GM12878 (cell line): ENCODE measurements around the gene PLXNA4. TPM values are rescaled to one million over a fixed set of nuclear protein-coding genes. Genes with fewer than 3 reads are reported as not detected.

ENCODE experiments used
- ATAC-seq: fragments of 200-7000 bp; cut with Tn5 transposase; 3 replicates; pipeline ENCODE4 v1.9.1; 2020; ENCODE audit warnings: mild to moderate bottlenecking, moderate library complexity
- BruUV-seq: library from RNA; stranded (reverse); fragments of 400-500 nt; replicated peaks from 2 replicates; lab custom pipeline; 2021; lab: Mats Ljungman, UMichigan
- CTCF ChIA-PET: fragments of 300-600 bp; sonication (Branson Sonifier 250); formaldehyde crosslinking; extraction: SDS; loops from one replicate; lab custom pipeline; 2021; ENCODE audit warnings: inconsistent platforms; lab: Yijun Ruan, JAX
- POLR2A ChIA-PET: fragments of 350-600 bp; formaldehyde crosslinking; extraction: SDS; loops from one replicate; lab custom pipeline; 2021; ENCODE audit warnings: inconsistent platforms; lab: Charles Lee
- RAD21 ChIA-PET: fragments of 300-600 bp; sonication (Branson Sonifier 250); formaldehyde crosslinking; loops from one replicate; lab custom pipeline; 2023; ENCODE audit warnings: antibody characterized with exemption; ENCODE audit not compliant: unreplicated experiment; lab: Charles Lee
- SMC1A ChIA-PET: fragments of 300-600 bp; sonication (Branson Sonifier 250); formaldehyde crosslinking; loops from one replicate; lab custom pipeline; 2023; ENCODE audit not compliant: unreplicated experiment, uncharacterized antibody; lab: Charles Lee
- DNase-seq: peaks from one replicate; pipeline ENCODE4 v3.0.0-alpha.2; 2011; ENCODE audit warnings: low read depth, low spot score
- FAIRE-seq: peaks from 3 replicates; lab custom pipeline; 2011; peaks lifted over from hg19 to GRCh38; lab: Jason Lieb, UNC
- H2AFZ ChIP-seq: 2 replicates; pipeline ENCODE4 v1.6.0; 2011; ENCODE audit warnings: low read depth, low read length, control low read depth; ENCODE audit not compliant: control insufficient read depth
- H3K27ac ChIP-seq: 2 replicates; pipeline ENCODE4 v1.5.1; 2011; ENCODE audit warnings: control low read depth; ENCODE audit not compliant: control insufficient read depth, insufficient read depth
- H3K27me3 ChIP-seq, 2 experiments: replicated peaks in 1 of 2; 2 replicates each; pipeline versions ENCODE4 v1.6.0 to v1.6.1; 2011; ENCODE audit warnings: low read length in 1 of 2; ENCODE audit not compliant: control insufficient read depth in 2 of 2, insufficient read depth in 2 of 2
- H3K36me3 ChIP-seq, 2 experiments: 2 replicates each; pipeline ENCODE4 v1.5.1; 2011; ENCODE audit warnings: low read length in 1 of 2; ENCODE audit not compliant: control insufficient read depth in 2 of 2, insufficient read depth in 2 of 2
- H3K4me1 ChIP-seq: 2 replicates; pipeline ENCODE4 v1.6.1; 2011; ENCODE audit warnings: mild to moderate bottlenecking, low read length, moderate library complexity, mixed read lengths; ENCODE audit not compliant: control insufficient read depth, insufficient read depth
- H3K4me2 ChIP-seq: 2 replicates; pipeline ENCODE4 v1.6.0; 2011; ENCODE audit warnings: control low read depth; ENCODE audit not compliant: control insufficient read depth, insufficient read depth
- H3K4me3 ChIP-seq: fragments of 200-600 bp; sonication (generic); 2 replicates; pipeline ENCODE4 v1.5.1; 2016
- H3K79me2 ChIP-seq: 2 replicates; pipeline ENCODE4 v1.6.0; 2011; ENCODE audit warnings: low read length; ENCODE audit not compliant: control insufficient read depth, insufficient read depth
- H3K9ac ChIP-seq: 2 replicates; pipeline ENCODE4 v1.8.0; 2011; ENCODE audit warnings: low read length, control low read depth, mixed read lengths; ENCODE audit not compliant: control insufficient read depth, insufficient read depth
- H3K9me3 ChIP-seq: replicated peaks from 3 replicates; pipeline ENCODE4 v1.5.1; 2011; ENCODE audit warnings: mild to moderate bottlenecking, low read length; ENCODE audit not compliant: control insufficient read depth, insufficient read depth
- H4K20me1 ChIP-seq: 2 replicates; pipeline ENCODE4 v1.6.0; 2011; ENCODE audit not compliant: control insufficient read depth, insufficient read depth
- ESRRA ChIP-seq: IDR thresholded peaks from 2 replicates; pipeline ENCODE4 v1.6.1; 2012; ENCODE audit warnings: mild to moderate bottlenecking, low read length, improper control_type of control experiment
- FOS ChIP-seq: IDR thresholded peaks from 3 replicates; pipeline ENCODE4 v1.6.1; 2011; ENCODE audit warnings: borderline replicate concordance; ENCODE audit not compliant: insufficient read length; ENCODE audit errors: extremely low read depth
- MEF2A ChIP-seq: IDR thresholded peaks from 2 replicates; pipeline ENCODE4 v1.6.1; 2011; ENCODE audit warnings: low read depth, mild to moderate bottlenecking, low read length, moderate library complexity; ENCODE audit not compliant: insufficient read depth
- PAX8 ChIP-seq: fragments of 450-650 bp; IDR thresholded peaks from 2 replicates; pipeline ENCODE4 v1.6.1; 2017; ENCODE audit warnings: mild to moderate bottlenecking, moderate library complexity
- SPI1 ChIP-seq: IDR thresholded peaks from 2 replicates; pipeline ENCODE4 v1.6.1; 2011; ENCODE audit warnings: low read depth, mild to moderate bottlenecking, low read length, moderate library complexity, borderline replicate concordance; ENCODE audit not compliant: insufficient read depth
- ZNF207 ChIP-seq: fragments of 450-650 bp; IDR thresholded peaks from 2 replicates; pipeline ENCODE4 v1.6.1; 2014; ENCODE audit warnings: antibody characterized with exemption, mild to moderate bottlenecking, borderline replicate concordance
- ZNF24 ChIP-seq: fragments of 450-650 bp; IDR thresholded peaks from 2 replicates; pipeline ENCODE4 v1.6.1; 2017; ENCODE audit warnings: antibody characterized with exemption, mild to moderate bottlenecking
- WGBS: methylation state at CpG from one replicate; pipeline ENCODE4 v1.1.6; 2016; ENCODE audit warnings: low lambda C conversion rate; ENCODE audit not compliant: insufficient replicate concordance, insufficient coverage; ENCODE audit errors: missing lambda C conversion rate; 5-methylcytosine and 5-hydroxymethylcytosine counted together
- in situ Hi-C: fragments of 300-500 bp; cut with MboI; formaldehyde crosslinking; loops from 9 replicates; pipeline ENCODE4 v1.14.3; 2018; ENCODE audit warnings: mixed read lengths
- intact Hi-C: fragments of 100-400 bp; cut with micrococcal nuclease; formaldehyde crosslinking; loops from one replicate; pipeline ENCODE4 v1.14.2; 2022; ENCODE audit not compliant: unreplicated experiment
- polyA plus RNA-seq, 11 experiments: library from polyadenylated mRNA; depleted of rRNA in 4 of 11; unstranded in 6 of 11; stranded (reverse) in 5 of 11; fragments of >200 nt; fragmentation: Nextera tagmentation in 4 of 11; fragmentation: Illumina TruSeq in 1 of 11; extraction: Ambion mirVana in 4 of 11; extraction: Trizol in 1 of 11; gene quantifications; 1 replicate in 1 of 11; 2 replicates in 10 of 11; pipeline versions ENCODE4 v1.2.1 to v1.2.3, GENCODE V29; 2011 to 2016; ENCODE audit warnings: inconsistent platforms in 2 of 11, missing spikeins in 2 of 11, low read depth in 1 of 11
- total RNA-seq, 4 experiments: library from RNA; depleted of rRNA in 3 of 4; stranded (reverse); fragments of >200 nt in 3 of 4; fragmentation: Illumina TruSeq in 1 of 4; extraction: Trizol in 1 of 4; gene quantifications; 2 replicates each; pipeline versions ENCODE4 v1.2.1 to v1.2.3, GENCODE V29; 2013 to 2021

PLXNA4 gene
- total and polyA plus RNA-seq, 10 of the 15 experiments (the other 5 are each of a cell fraction or from before 2014, with no cell fraction given): 0.03 TPM; not detected in 9

DNA sequence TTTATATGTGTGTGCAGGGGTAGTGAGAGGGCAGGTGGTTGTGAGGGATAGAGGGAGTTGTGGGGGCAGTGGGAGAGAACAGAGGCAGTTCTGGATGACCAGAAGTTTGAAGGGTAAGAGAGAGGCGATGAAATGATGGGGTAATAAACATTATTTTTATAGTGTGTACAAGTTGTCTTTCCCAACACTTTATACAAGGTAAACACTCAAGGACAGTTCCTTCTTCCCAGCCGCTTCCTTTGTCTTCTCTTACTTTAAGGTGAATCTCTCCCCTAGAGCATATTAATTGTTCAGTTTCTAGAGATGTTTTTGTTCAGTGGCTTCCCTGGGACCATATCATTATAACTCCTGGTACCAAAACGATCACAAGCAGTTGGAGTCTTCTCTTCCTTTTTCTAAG lies 475.8 kb downstream of the PLXNA4 start:
- no peak for ATAC-seq
- H3K4me3 ChIP-seq: no peak overlapping the region
- H3K27ac ChIP-seq: no peak overlapping the region
- no peak for DNase-seq
- no peak overlapping the region for H3K9ac ChIP-seq
- WGBS: 5% methylated on average over 3 of the region's 3 CpGs
- no peak for TF ChIP-seq PAX8
- no peak for TF ChIP-seq ZNF24
- TF ChIP-seq ESRRA: no peak
- TF ChIP-seq FOS: no peak
- TF ChIP-seq, all 136 proteins: peak for 0
- H3K4me2 ChIP-seq: no peak overlapping the region
- no peaks in the 10 kb centered on the region for H4K20me1 ChIP-seq
- intact Hi-C loops (no loop called here), in situ Hi-C loops (no loop called here)
- no peak overlapping the region for H2AFZ ChIP-seq
- no peaks in the 10 kb centered on the region for H3K4me1 ChIP-seq
- no TSS peak for BruUV-seq
- ChIA-PET RAD21 (no interaction called here), CTCF (no interaction called here), POLR2A (no interaction called here), SMC1A (no interaction called here)
- FAIRE-seq: no peak
- no peaks in the 10 kb centered on the region for H3K9me3 ChIP-seq
- H3K79me2 ChIP-seq: no peaks in the 10 kb centered on the region
- H3K36me3 ChIP-seq: no peaks in the 10 kb centered on the region
- peaks cover 0 to 1% of the 10 kb centered on the region in 2 experiments; a peak in 2 of 4 replicates for H3K27me3 ChIP-seq

DNA sequence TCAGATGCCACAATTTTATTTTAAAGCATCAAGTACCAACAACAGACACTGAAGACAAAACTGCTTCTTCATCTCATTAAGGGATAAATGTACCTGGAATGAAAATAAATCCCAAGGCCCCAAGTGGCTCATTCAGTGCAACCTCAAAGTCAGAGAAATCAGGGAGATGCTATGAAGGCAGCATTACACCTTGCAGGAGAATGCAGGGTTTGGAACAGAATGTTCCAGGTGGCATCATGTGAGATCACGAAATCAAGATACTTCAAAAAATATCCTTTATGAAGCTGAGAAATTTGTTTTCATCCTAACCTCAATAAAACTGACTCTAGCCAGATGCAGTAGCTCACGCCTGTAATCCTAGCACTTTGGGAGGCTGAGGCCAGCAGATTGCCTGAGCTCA lies 477.1 kb downstream of the PLXNA4 start:
- WGBS: 14% methylated on average over 2 of the region's 2 CpGs

More for the DNA sequence above, 477.1 kb downstream of the PLXNA4 start:
- H4K20me1 ChIP-seq: no peaks in the 10 kb centered on the region
- no peak overlapping the region for H3K4me3 ChIP-seq
- in situ Hi-C loops: no loop called here
- ChIA-PET POLR2A (no interaction called here), RAD21 (no interaction called here), CTCF (no interaction called here), SMC1A (no interaction called here)
- no peaks in the 10 kb centered on the region for H3K9me3 ChIP-seq
- no peaks in the 10 kb centered on the region for H3K79me2 ChIP-seq
- H3K9ac ChIP-seq: no peak overlapping the region
- ATAC-seq (no peak), FAIRE-seq (no peak), DNase-seq (no peak)
- no peak overlapping the region for H3K4me2 ChIP-seq
- no peak for TF ChIP-seq ZNF207
- no peak for TF ChIP-seq MEF2A
- TF ChIP-seq SPI1: no peak
- H3K27me3 ChIP-seq: peaks cover 0 to 2% of the 10 kb centered on the region in 2 experiments; a peak in 3 of 4 replicates
- H3K27ac ChIP-seq: no peak overlapping the region
- BruUV-seq: no TSS peak
- no peak overlapping the region for H2AFZ ChIP-seq
- intact Hi-C loops: no loop called here
- no peaks in the 10 kb centered on the region for H3K4me1 ChIP-seq
- no peaks in the 10 kb centered on the region for H3K36me3 ChIP-seq
